G401 (cell line): ENCODE results near the gene PCDHGB6. TPM values are rescaled to one million over a fixed set of nuclear protein-coding genes. Genes with fewer than 3 reads are reported as not detected.

Source experiments
- total RNA-seq: library from RNA; depleted of rRNA; stranded (reverse); fragments of >200 nt; shearing (Covaris generic); gene quantifications from 2 replicates; pipeline ENCODE4 v1.2.3, GENCODE V29; 2014; rRNA removed

PCDHGB6 gene
- total RNA-seq, 1 experiment from 2014 or later: not detected

Other genes starting within 250 kb of the PCDHGB6 start
- gene PCDHB7, start 235.4 kb upstream of the PCDHGB6 start, total RNA-seq: not detected in 2 replicates
- 0.10 TPM in 1 of 2 replicates, not detected in the other for gene PCDHB8, start 230.2 kb upstream of the PCDHGB6 start, total RNA-seq
- gene PCDHB16, start 225.6 kb upstream of the PCDHGB6 start, total RNA-seq: 0.25 and 1.3 TPM in 2 replicates
- gene PCDHB9, start 220.9 kb upstream of the PCDHGB6 start, total RNA-seq: 0.18 and 7.3 TPM in 2 replicates
- gene PCDHB10, start 215.7 kb upstream of the PCDHGB6 start, total RNA-seq: 0.44 TPM in 1 of 2 replicates, not detected in the other
- gene PCDHB11, start 208.4 kb upstream of the PCDHGB6 start, total RNA-seq: 0.10 and 1.4 TPM in 2 replicates
- gene PCDHB12, start 199.3 kb upstream of the PCDHGB6 start, total RNA-seq: not detected in 2 replicates
- gene PCDHB13, start 194.1 kb upstream of the PCDHGB6 start, total RNA-seq: not detected in 2 replicates
- gene PCDHB14, start 184.7 kb upstream of the PCDHGB6 start, total RNA-seq: 0.27 and 0.55 TPM in 2 replicates
- not detected in 2 replicates for gene PCDHB15, start 162.6 kb upstream of the PCDHGB6 start, total RNA-seq
- gene SLC25A2, start 104.0 kb upstream of the PCDHGB6 start, total RNA-seq: not detected in 2 replicates
- 131 and 164 TPM in 2 replicates for gene TAF7, start 87.2 kb upstream of the PCDHGB6 start, total RNA-seq
- gene PCDHGA1, start 77.5 kb upstream of the PCDHGB6 start, total RNA-seq: not detected in 2 replicates
- gene PCDHGA2, start 69.3 kb upstream of the PCDHGB6 start, total RNA-seq: not detected in 2 replicates
- gene PCDHGA3, start 64.2 kb upstream of the PCDHGB6 start, total RNA-seq: not detected in 2 replicates
- gene PCDHGB1, start 57.9 kb upstream of the PCDHGB6 start, total RNA-seq: not detected in 2 replicates
- 0.06 TPM in 1 of 2 replicates, not detected in the other for gene PCDHGA4, start 53.0 kb upstream of the PCDHGB6 start, total RNA-seq
- gene PCDHGB2, start 48.0 kb upstream of the PCDHGB6 start, total RNA-seq: 0.18 TPM in 1 of 2 replicates, not detected in the other
- gene PCDHGA5, start 43.9 kb upstream of the PCDHGB6 start, total RNA-seq: 0.24 TPM in 1 of 2 replicates, not detected in the other
- not detected in 2 replicates for gene PCDHGB3, start 37.8 kb upstream of the PCDHGB6 start, total RNA-seq
- gene PCDHGA6, start 34.1 kb upstream of the PCDHGB6 start, total RNA-seq: 0.92 TPM in 1 of 2 replicates, not detected in the other
- not detected in 2 replicates for gene PCDHGA7, start 25.3 kb upstream of the PCDHGB6 start, total RNA-seq
- gene PCDHGB4, start 20.3 kb upstream of the PCDHGB6 start, total RNA-seq: not detected in 2 replicates
- gene PCDHGA8, start 15.4 kb upstream of the PCDHGB6 start, total RNA-seq: not detected in 2 replicates
- gene PCDHGB5, start 10.1 kb upstream of the PCDHGB6 start, total RNA-seq: not detected in 2 replicates
- not detected in 2 replicates for gene PCDHGA9, start 5.2 kb upstream of the PCDHGB6 start, total RNA-seq
- gene PCDHGA10, start 5.0 kb downstream of the PCDHGB6 start, total RNA-seq: 0.31 and 0.71 TPM in 2 replicates
- gene PCDHGB7, start 9.7 kb downstream of the PCDHGB6 start, total RNA-seq: 0.68 TPM in 1 of 2 replicates, not detected in the other
- not detected in 2 replicates for gene PCDHGA11, start 13.0 kb downstream of the PCDHGB6 start, total RNA-seq
- gene PCDHGA12, start 22.5 kb downstream of the PCDHGB6 start, total RNA-seq: not detected in 2 replicates
- 1.0 and 7.7 TPM in 2 replicates for gene PCDHGC3, start 67.9 kb downstream of the PCDHGB6 start, total RNA-seq
- gene PCDHGC4, start 77.0 kb downstream of the PCDHGB6 start, total RNA-seq: not detected in 2 replicates
- gene PCDHGC5, start 81.1 kb downstream of the PCDHGB6 start, total RNA-seq: 0.14 and 0.18 TPM in 2 replicates
- 23.5 and 34.0 TPM in 2 replicates for gene DIAPH1, start 211.0 kb downstream of the PCDHGB6 start, total RNA-seq
- gene HDAC3, start 228.8 kb downstream of the PCDHGB6 start, total RNA-seq: 105 and 117 TPM in 2 replicates
- gene RELL2, start 229.0 kb downstream of the PCDHGB6 start, total RNA-seq: 9.9 and 21.2 TPM in 2 replicates
- gene FCHSD1, start 243.4 kb downstream of the PCDHGB6 start, total RNA-seq: 8.8 and 17.7 TPM in 2 replicates